GM12801 (cell line): ENCODE results near the gene JAG1.

ENCODE experiments used
- TF ChIP-seq, protein P1 (sequence below): IDR thresholded peaks from one replicate; pipeline ENCODE4 v1.5.1; 2011; ENCODE audit warnings: control low read depth; ENCODE audit not compliant: insufficient read length; ENCODE audit errors: extremely low read depth

Gene JAG1

DNA sequence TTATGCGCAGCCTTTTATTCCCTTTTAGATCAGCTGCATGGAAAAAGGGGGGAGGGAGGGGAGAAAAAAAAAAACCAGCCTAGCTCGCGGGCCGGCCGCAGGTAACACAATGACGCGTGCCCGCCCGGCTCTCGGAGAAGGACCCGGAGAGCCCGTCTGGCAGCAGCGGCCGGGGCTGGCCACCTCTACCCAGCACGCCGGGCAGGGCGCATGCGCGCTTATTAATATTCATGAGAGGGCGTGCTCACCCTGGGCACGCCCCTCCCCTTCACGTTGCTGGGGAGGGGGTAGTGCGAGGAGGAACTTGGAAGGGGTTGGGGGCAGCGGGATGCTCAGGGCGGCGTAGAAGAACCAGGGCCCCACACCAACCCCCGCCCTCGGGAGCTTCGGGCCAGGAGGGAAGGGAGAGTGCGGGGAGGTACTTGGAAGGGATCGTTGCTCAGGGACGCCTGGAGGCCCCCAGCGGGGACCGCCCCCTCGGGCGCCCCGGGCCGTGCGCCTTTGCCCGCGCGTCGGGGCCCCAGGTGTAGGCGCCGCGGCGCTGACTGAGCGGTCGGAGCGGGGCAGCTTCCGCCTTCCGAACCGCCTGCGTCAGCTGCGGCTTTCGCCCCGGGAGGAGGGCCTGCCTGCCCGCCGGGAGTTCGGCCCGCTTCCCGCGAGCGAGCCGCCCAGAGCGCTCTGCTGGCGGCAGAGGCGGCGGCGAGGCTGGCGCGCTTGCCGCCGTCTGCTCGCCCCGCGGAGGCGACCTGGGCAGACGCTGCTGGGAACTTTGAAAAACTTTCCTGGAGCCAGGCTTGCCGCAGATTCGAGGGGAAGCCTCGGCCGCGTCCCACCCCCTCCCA lies at the start of gene JAG1:
Gene JAG1 (minus strand): TSS at position 158 of the 842 bp plus-strand sequence. CDS start 469 bp downstream, outside the sequence.
- TF ChIP-seq, protein P1, sequence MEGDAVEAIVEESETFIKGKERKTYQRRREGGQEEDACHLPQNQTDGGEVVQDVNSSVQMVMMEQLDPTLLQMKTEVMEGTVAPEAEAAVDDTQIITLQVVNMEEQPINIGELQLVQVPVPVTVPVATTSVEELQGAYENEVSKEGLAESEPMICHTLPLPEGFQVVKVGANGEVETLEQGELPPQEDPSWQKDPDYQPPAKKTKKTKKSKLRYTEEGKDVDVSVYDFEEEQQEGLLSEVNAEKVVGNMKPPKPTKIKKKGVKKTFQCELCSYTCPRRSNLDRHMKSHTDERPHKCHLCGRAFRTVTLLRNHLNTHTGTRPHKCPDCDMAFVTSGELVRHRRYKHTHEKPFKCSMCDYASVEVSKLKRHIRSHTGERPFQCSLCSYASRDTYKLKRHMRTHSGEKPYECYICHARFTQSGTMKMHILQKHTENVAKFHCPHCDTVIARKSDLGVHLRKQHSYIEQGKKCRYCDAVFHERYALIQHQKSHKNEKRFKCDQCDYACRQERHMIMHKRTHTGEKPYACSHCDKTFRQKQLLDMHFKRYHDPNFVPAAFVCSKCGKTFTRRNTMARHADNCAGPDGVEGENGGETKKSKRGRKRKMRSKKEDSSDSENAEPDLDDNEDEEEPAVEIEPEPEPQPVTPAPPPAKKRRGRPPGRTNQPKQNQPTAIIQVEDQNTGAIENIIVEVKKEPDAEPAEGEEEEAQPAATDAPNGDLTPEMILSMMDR: no peak

DNA sequence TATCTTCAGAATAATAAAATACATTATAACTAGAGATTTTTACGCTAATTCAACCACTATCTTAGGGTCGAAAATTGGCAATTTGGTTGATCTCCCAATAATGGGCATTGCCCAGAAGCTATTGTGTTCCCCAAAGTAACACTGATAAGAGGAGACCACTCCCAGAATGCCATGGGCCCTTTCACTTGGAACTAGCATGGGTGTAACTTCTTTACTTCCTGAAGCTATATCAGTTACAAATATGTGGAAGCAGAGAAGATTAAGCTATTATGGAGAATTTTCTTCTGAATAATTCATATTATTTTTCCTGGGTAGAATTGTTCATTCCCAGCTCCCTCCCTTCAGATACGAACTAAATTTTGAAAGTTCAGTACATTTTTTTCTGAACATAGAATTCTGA lies 48.2 kb upstream of the JAG1 start:
- TF ChIP-seq, protein P1: no peak

DNA sequence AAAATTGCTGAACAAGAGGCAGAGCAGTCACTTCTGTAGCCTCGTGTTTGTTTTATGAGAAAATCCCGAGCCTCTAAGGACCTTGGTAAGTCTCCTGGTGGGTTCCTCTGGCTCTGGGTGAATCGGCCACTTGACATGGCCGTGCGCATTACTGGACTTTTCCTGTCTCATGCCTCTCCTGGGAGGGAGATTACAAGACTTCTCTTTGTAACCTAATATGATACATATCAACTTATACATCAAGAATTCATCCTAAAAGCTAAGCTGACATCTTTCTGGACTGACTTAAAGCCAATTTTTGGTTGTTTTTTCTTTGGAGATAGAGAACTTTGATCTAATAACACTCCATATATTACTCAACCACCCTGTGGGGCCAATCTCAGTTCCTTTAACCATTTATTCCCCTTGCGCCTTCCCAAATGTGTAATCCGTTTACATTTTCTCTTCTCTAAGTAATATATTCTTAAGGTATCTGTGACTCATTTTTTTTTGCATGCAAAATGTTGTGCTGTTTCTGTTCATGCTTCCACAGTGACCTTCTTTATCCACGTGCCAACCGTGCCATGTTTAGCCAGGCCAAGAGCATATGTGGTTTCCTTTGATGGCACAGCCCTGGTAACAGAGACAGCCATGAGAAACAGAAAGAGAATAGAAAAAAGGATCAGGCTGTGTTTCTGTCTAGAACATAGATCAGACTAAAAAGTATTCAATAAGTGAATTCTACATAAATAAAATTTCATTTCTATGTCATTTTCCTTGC lies 47.5 kb upstream of the JAG1 start:
- TF ChIP-seq, protein P1: no peak

DNA sequence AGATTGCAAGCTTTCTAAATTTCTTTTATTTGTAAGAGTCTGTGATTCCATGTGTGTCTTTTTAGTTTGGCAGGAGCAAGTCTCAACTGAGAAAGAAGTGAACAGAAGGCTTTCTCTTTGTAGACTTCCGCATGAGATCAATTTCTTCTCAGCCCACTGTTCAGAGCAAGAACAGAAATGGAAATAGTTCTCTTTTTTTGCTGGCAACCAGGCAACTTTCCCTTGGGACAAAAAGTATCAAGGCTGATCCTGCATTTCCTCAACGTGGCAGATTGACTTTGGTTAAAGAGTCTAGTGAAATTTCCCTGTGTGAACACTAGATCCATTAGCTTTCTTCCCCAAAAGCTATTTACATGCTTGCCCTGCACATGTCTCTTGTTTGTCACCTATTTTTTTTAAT lies 46.8 kb upstream of the JAG1 start:
- TF ChIP-seq, protein P1: no peak

DNA sequence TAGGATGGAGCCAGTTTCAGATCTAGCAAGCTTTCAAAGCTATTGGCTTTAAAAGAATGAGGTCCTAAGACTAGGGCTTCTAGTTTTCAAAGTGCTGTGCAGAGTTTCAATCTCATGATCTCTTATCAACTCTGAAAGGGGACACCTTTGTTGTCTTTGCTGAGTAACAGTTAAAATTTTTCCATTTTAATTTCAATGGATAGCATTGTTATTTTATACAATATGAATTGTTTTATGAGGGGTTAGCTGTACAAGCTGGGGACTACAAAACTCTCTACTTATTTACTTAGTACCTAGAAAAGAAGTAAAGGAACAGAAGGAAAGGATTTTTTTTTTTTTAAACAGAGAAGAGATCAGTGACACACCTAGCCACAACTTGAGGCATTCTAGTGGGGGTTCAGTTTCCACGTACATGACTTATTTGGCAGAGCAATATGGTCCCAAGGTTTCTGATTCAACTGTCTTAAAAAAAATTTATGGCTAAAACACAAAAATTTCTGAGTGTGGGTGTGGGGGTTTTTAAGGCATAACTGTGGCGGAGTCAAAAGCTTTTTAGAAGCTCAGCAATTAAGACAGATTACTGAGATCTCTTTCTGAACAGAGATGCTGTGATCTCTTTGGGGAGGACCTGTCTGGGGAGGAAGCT lies 46.1 kb upstream of the JAG1 start:
- TF ChIP-seq, protein P1: no peak

DNA sequence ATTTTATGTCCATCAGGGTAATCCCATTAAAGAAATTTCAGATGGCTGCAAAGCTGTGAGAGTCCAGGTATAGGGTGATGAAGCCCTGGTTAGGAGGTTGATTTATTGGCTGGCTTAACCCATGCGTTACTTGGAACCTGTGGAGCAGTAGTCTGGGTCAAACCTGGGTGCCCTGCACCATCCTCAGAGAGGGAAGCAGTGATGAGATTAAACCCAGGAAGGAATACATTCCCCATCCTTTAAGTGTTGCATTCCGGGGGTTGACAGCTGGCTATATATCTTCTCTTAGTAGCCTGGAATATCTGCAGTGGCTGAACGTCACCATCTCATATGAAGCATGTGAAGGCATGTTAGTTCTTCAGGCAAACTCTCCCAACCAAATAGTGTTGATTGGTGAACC lies 44.9 kb upstream of the JAG1 start:
- TF ChIP-seq, protein P1: no peak

DNA sequence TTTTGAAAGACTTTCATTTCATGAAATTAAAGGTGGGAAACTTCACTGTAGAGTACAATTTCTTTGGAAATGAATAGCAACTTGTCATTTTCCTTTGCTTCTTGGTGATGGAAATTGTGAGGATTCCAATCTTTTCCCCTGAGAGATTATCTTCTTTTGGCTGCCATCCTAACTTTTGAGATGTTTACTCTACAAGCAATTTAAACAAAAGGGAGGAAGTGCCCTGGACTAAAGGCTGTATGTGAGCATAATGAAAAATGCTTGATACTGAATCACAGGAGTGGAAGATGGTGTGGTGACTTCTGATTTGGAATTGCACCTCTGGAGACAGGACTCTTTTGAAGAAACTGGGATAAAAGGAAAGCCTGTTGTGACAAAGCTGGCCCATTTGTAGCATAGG lies 43.1 kb upstream of the JAG1 start:
- TF ChIP-seq, protein P1: no peak
